Activated T-cell treated with anti-CD3 and anti-CD28 coated beads, Interleukin-2, amount 50 U/mL, for 1 hour (primary cell): ENCODE results near the gene HK2.

Source experiments
- DNase-seq: peaks from one replicate; pipeline ENCODE4 v3.0.0-alpha.2; 2020

Gene HK2

DNA sequence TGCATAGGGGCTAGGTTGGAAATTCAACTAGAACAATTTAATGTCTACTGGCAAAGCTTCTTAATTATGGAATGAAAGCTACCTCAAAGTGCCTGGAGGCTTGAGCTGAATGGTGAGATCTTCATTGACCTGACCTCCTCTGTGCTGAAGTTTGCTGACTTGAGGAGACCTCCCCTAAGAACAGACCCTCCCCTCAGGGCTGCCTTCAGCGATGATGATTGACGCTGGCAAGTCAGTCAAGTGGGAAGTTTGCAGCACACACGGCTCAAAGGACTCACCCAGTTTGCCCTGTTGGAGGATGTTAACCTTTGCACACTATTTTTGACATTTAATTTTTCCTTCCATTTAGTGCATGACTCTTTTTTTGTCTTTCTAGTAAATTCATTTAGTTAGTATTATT, 107.4 kb downstream of the HK2 start:
- DNase-seq = no peak

DNA sequence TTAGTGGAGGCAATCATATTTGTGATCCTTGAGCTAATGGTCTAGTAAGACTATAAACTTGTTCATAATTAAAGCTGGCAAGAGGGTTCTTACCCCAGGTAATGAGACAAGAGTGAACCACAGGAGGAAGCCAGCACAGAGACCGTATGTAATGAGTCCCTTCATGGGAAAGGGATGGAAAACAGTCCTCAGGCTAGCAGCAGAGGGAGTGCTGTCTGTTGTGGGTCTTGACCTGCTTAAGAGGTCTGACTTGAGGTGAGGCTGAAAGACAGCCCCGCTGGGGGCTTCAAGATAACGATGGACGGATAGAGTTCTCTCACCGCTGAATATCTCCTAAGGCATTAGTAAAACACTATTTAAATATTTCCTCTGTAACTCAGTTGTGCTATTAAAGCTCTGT, 108.3 kb downstream of the HK2 start:
- DNase-seq = no peak
